Measurements from ENCODE around the gene CIC.
"Not testable (repeated sequence)": the region's sequence is repeated elsewhere in the genome, so short reads cannot be mapped to it uniquely, and the experiment has no call there.

CIC gene

DNA sequence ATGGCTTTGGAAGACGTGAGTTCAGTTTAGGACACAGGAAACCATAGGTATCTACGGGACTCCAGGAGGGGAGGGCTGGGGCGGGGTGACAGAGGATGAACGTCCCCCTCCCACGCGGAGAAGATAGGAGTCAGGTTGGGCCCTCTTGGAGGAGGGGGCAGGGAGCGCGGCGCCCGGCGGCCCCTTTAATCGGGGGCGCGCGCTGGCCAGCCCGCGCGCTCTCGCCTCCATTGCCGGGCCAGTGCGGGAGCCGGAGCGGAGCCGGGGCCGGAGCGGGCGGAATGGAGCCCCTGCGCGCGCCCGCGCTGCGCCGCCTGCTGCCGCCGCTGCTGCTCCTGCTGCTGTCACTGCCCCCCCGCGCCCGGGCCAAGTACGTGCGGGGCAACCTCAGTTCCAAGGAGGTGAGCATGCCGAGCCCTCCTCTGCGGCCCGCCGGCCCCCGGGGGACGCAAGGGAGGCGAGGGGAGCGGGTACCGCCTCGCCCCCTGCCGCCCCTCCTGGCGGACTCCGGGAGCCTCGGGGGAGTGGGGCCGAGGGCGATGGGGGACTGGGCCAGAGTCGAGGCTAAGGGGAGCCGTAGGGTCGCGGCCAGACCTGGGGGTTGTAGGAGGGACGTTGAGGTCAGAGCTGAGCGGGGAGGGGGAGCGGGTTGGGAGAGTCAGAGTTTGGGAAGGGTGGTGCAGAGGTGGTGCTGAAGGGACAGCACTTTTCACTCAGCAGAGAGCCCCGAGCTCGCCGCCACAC is 44.2 kb downstream of the CIC start, which contains the start of gene TMEM145:
Gene TMEM145 (plus strand): TSS at position 214 of the 744 bp plus-strand sequence. CDS start 68 bp downstream, at position 282.
- DNase-seq (ENCODE audit: low read depth): no peak

DNA sequence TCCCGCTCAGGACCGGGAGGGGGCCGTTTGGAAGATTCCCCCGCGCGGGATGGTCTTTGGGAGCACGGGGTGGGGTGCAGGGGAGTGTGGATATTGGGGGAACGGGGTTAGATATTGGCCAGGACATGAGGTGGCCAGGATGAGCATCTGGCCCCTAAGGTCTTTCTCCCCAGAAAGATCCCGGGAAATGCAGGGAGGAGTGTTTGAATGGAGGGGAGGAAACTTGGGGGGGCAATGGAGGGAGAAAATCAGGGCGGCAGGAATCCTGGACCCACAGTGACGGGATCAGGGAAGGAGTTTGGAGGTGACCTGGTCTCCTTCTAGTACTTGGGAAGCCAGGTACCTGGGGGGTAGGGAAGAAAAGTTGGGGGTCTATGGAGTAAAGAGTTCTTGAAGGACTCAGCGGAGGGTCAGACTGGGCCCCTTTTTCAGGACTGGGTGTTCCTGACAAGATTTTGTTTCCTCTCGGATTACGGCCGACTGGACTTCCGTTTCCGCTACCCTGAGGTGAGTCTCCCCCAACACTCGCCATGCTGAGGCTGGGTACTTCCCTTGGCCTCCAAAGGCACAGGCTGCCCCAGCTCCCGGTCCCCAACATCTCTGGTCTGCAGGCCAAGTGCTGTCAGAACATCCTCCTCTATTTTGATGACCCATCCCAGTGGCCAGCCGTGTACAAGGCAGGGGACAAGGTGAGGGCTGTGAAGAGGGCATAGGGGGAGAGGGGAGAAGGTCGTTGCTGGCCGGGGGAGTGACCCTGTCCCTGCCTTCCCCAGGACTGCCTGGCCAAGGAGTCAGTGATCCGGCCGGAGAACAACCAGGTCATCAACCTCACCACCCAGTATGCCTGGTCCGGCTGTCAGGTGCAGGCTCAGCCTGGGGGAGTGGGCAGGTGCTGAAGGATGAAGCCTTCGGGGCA is 45.0 kb downstream of the CIC start:
- no peak for DNase-seq (ENCODE audit: low read depth)

DNA sequence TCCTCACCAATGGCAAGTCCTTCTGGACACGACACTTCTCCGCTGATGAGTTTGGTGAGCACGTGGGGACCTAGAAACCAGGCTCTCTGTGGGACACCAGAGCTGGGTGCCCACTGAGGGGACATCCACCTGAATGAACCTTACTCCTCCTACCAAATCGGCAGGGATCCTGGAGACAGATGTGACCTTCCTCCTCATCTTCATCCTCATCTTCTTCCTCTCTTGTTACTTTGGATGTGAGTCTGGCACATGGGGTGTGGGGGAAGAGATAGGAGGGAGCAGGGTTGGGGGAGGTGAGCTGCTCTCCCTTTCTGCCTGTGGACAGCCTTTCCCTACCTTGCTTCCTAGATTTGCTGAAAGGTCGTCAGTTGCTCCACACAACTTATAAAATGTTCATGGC is 46.0 kb downstream of the CIC start:
- DNase-seq (ENCODE audit: low read depth): no peak

DNA sequence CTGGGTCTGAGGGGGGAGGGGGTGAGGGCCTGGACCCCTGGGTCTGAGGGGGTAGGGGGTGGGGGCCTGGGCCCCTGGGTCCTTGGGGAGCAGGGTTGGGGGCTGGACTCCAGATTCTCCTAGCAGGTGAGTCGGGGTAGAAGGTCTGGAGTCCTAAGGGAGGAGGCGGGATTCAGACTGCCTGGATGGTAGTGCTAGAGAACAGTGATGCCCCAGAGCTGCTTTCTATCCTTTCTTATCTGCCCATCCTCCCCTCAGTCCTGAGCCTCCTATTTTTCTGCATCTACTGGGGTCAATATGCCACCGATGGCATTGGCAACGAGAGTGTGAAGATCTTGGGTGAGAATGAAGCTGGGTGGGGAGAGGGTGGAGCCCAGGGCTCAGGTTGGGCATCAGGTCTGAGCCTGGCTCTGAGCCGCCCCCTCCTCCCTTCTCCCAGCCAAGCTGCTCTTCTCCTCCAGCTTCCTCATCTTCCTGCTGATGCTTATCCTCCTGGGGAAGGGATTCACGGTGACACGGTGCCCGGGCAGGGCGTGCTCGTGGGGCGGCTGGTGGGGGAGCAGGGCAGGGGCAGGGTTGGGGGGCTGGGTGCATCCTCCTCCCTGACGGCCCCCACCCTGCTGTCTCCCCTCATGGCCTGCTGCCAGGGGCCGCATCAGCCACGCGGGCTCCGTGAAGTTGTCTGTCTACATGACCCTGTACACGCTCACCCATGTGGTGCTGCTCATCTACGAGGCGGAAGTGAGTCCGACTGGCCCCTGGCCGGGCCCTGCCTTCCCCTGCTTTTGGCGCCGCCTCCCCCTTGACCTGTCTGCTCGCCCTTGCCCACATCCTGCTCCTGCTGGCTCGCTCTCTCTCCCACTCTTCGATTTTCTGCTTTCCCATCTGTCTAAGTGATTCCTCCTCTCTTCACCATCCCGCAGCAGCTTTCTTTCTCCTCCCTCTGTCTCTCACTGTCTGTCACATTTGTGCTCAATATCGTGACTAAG is 47.5 kb downstream of the CIC start:
- no peak for DNase-seq (ENCODE audit: low read depth)

DNA sequence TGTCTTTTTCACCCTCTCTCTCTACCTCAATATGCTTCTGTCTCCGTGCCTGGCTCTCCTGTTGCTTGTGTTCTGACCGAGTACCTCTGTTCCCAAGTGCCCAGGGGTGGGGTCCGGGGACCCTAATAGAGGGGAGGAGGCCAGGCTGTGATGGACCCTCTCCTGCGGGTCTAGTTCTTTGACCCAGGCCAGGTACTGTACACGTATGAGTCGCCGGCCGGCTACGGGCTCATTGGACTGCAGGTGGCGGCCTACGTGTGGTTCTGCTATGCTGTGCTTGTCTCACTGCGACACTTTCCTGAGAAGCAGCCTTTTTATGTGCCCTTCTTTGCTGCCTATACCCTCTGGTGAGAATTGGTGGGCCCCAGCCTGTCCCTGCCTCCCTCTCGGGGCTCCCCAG is 48.5 kb downstream of the CIC start:
- DNase-seq (ENCODE audit: low read depth): no peak

DNA sequence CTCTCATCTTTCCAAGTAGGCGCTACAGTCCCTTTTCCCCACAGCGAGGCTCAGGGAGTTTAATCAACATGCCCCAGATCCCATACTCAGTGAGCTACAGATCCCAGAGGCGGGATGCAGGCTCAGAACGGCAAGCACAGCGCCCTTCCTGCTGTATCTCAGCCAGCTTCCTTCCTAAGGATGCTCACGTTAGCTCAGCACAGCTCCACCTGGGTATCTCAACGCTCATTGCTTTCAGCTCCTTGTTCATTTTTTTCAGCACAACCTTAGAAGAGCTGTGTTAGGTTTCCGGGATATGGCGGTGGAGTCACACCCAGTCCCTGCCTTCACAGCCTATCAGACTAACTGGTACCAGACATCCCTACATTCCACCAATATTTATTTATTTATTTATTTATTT is 53.3 kb downstream of the CIC start:
- no peak for DNase-seq (ENCODE audit: low read depth)

DNA sequence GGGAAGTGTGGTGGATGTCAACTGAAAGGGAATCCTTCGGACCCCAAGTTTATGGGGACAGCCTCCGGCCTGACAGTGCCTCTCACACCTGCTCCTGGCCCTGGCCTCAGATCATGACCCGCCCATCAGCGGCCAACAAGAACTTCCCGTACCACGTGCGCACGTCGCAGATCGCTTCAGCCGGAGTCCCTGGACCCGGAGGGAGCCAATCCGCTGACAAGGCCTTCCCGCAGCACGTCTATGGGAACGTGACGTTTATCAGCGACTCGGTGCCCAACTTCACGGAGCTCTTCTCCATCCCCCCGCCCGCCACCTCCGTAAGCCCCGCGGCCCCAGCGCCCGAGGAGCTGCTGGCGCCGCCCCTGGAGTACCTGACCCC is 54.4 kb downstream of the CIC start:
- DNase-seq (ENCODE audit: low read depth): no peak

DNA sequence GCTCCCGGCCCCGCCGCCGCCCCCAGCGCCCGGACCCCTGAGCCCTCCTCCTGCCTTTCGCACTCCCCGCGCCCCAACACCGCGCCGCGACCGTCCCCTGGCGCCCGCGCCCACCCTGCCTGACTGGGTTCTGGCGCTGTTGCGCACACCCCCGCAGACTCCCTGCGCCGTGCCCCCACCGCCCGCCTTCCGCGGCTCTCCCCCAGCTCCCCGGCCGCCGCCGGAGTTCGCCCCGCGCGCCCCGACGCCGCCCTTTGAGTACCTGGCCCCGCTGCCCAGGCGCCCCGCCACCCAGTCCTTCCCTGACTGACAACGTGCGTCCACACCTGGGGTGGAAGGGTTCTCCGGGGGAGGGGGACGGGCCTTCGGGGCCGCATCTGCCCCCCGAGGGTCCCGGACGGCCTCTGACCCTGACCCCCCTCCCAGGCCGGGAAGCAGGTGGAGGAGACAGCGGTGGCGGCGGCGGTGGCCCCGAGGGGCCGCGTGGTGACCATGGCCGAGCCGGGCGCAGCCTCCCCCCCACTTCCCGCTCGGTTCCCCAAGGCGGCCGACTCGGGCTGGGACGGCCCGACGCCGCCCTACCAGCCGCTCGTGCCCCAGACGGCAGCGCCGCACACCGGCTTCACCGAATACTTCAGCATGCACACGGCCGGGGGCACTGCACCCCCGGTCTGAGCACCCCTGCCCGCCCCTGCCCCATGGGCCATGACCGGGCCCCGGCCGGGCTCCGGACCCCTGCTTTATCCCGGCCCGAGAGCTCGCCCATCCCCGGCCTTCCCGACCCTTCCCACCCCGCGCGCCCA is 55.0 kb downstream of the CIC start:
- DNase-seq (ENCODE audit: low read depth): no peak

DNA sequence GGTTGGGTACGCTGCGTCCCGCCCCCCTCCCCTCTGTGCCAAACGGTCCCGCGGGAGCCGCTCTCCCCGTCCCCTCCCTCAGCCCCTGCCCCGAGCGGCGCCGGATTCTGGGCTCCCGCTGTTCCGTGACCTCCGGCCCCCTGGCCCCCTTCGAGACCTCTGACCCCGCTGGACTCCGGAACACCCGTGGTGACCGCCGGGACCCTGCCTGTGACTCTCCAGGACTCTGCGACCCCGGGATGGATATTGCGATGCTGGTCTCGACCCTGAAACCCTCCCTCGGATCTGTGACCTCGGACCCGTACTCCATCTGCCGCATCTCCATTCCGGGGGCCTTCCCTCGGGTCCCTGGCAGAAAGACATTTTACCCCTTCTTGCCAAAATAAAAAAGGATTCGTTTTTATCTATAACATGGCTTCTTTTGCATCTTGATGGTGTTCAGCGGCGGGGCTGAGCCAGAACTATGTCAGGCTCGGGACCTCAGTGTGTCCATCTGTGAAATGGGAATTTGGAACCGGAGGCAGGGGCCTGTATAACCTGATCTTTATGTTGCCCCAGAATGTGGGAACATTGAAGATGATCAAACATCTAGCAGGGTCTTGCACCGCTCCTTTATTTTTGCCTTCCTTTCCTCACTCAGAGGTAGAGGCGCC is 55.7 kb downstream of the CIC start:
- no peak for DNase-seq (ENCODE audit: low read depth)

DNA sequence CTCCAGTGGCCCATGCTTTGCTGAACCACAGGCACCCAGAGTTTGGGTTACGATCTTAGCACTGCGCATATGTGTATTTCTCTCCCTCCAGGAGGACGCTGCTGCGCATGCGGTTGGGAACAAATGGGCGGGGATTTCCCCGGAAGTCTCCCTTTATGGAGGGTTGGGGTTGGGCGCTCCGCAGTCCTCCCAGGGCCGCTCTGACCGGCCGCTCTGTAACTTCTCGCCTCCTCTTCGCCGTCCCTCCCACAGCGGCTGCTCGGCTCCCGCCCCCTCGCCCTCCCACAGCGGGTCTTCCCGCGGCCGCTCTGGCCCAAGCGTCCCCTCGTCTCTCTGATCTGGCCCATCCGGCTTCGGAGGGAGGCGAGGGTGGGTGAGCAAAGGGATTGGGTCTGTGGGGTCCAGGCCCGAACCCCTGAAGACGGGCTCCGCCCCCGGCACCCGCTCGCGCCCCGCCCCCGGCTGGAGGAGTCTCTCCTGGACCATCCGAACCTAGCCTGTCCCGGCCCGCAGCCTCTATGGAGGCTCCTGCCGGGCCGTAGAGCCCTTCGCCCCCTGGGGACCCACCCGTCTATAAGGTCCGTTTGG is 56.4 kb downstream of the CIC start, which contains the start of gene MEGF8:
Gene MEGF8 (plus strand): TSS at position 328 of the 588 bp plus-strand sequence. CDS start 609 bp downstream, outside the sequence.
- peak; percentile 96 for DNase-seq (ENCODE audit: low read depth)

DNA sequence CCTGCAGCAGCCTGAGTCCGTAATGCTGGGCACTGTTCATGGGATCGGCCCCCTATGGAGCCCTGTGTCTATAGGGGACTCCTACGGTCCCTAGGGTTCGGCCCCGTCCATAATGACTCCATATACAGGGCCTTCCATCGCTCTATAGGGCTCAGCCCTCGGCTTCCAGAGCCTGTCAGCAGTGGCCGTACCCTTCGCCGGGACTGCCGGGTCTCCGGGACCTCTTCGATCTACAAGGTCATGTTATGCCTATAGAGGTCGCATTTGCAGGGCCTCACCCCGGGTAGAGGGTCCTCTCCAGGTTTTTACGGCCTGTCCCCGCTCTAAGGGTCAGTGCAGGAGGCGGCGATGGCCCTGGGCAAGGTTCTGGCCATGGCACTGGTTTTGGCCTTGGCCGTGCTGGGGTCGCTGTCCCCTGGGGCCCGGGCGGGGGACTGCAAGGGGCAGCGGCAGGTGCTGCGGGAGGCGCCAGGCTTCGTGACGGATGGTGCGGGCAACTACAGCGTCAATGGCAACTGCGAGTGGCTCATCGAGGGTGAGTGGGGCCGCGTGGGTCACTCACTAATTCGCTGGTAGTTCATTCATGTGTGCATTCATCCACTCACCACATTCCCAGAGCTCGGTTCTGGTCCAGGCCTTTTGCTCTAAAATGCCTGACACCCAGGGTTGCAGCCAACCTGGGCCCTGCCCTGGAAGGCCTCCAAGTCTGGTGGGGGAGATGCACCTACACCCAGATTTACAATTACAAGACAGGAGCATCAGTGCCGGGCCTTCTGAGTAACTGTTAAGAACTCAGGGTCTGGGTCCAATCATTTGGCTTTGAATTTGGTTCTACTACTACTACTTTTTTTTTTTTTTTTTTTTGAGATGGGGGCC is 57.1 kb downstream of the CIC start:
- no peak for DNase-seq (ENCODE audit: low read depth)

DNA sequence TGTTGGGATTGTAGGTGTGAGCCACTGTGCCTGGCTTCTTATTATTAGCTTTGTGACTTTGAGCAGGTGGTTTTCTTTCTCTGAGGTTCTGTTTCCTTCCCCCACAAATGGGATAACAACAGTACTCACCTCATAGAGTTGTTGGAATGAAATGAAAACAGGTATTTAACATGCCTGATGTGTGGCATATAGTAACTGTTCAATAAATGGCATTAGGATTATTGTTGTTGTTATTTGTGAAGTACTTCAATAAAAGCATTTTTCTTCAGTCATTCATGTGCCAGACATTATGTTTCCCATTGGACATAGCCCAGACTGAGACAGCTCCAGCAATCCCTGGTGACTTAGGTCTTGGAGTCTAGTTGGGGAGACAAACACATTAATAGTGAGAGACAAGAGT is 57.9 kb downstream of the CIC start:
- no peak for DNase-seq (ENCODE audit: low read depth)

DNA sequence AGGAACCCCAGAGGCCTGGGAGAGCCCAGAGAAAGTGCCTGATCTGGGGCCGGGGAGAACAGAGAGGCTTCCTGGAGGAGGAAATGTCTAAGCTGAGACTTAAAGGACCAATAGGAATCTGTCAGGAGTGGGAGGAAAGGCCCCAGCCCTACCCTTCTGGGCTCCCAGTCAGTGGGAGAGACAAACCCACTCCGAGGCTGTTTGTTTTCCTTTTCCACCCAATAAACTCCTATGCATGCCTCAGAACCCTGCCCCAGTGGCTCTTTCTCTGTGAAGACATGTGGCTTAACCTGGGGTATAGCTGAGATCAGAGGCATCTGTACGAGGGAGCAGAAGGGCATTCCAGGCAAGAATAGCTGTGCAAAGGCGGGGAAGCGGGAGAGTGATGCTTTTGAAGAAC is 58.3 kb downstream of the CIC start:
- DNase-seq (ENCODE audit: low read depth): no peak

DNA sequence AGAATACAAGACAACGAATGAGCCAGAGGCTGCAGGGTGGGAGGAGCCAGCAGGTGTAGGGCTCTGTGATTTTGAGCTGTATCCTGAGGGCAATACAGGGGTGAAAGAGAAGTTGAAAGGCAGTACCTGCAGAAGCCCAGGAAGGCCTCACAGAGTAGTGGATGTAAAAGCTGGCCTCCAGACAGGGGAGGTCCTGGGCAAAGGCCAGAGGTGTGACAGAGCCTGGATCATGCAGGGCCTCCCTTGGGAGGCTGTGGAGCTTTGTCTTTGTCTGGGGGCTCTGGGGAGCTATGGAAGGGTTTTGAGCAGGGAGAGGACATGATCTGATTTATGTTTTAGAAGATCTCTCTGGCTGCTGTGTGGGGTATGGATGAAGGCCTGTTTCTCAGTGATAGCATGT is 59.1 kb downstream of the CIC start:
- no peak for DNase-seq (ENCODE audit: low read depth)

DNA sequence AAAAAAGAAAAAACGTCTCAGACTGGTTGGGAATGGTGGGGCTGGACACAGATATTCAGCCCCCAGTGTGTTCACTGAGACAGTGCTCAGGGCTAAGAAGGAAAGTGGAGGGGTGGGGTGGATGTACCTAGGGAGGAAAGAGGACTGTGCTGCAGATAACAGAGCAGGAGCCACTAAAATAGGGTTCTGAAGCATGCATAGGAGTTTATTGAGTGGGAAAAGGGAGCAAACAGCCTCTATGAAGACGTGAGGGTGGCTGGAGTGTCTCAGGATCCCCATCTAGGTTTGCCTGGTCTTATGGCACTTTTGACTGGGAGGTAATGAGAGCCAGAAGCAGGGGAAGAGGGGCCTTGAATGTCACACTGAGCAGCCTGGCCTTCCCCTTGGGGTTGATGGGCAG is 59.8 kb downstream of the CIC start:
- DNase-seq (ENCODE audit: low read depth): no peak

DNA sequence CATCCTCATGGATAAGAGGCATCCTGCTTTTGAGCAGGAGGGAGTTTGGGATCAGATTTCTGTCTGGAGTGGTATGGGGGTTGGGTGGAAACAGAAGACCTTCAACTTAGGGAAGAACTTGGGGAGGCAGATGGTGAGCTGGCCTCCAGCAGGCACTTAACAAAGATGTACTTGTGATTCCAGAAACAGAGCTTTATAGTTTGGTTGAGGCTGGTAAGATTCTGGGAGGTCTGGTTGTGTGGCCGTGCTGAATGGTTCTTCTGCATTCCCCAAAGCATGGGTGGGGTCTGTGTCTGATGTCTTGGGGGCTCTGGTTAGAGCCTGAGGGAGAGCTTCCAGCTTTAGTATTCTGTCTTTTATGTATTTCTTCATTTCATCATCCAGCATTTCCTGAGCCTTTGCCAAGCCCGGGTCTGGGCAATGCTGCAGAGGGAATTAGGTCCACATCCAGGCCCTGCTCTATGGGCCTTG is 61.2 kb downstream of the CIC start:
- no peak for DNase-seq (ENCODE audit: low read depth)

DNA sequence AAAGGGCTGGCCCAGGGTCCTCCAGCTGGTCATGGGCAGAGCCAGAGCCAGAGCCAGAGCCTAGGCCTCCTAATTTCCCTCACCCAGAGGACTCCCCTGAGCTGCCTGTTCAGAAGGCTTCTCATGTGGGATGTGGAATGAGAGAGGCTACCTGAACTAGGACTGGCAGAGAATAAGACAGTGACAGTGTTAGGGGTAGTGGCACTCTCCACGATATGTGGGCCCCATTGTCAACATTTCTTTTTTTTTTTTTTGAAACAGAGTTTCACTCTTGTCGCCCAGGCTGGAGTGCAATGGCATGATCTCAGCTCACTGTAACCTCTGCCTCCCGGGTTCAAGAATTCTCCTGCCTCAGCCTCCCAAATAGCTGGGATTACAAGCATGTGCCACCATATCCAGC is 62.3 kb downstream of the CIC start:
- not testable (repeated sequence) for DNase-seq (ENCODE audit: low read depth)

DNA sequence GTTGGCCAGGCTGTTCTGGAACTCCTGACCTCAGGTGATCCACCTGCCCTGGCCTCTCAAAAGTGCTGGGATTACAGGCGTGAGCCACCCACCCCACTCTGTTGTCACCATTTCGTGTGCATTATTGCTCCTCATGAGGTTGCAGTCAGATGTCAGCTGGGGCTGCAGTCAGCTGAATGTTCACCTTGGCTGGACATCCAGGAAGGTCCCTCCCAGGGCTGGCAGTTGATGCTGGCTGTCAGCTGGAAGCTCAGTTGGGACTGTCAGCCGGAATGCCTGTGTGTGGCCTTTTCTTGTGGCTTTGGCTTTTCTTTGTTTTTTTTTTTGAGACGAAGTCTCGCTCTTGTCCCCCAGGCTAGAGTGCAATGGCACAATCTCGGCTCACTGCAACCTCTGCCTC is 63.0 kb downstream of the CIC start:
- DNase-seq (ENCODE audit: low read depth): no peak

DNA sequence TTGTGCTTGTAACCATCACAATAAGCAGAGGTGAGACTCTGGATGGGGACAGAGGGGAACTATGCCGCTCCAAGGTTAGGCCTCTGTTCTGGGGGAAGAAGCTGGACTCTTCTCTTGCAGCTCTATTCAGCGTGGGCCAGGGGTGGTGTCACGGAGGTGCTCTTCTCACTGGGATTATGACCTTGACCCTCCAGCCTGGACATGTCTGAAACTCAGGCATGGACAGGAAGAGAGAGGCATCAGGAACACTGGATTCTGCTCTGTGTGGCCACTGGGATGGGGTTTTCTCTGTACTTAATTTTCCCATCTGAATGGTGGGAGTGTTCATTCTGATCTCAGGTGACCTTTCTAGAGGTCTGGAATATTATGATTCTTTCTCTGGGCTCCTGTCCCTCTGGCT is 64.0 kb downstream of the CIC start:
- DNase-seq (ENCODE audit: low read depth): no peak
